IgD-negative memory B cell (primary cell): ENCODE data around the gene KLHL15. TPM values are rescaled to one million over a fixed set of nuclear protein-coding genes. Genes with fewer than 3 reads are reported as not detected.
"Not testable (repeated sequence)": the region's sequence is repeated elsewhere in the genome, so short reads cannot be mapped to it uniquely, and the experiment has no call there.

Source experiments
- H3K27ac Mint-ChIP-seq, 3 donors: one replicate each; pipeline ENCODE4 v1.8.0; 2020 to 2022; ENCODE audit warnings: mild to moderate bottlenecking in 3 of 3, mixed read lengths in 3 of 3, moderate library complexity in 1 of 3
- H3K27me3 Mint-ChIP-seq: one replicate; pipeline ENCODE4 v1.8.0; 2021; ENCODE audit warnings: mixed read lengths
- H3K36me3 Mint-ChIP-seq: one replicate; pipeline ENCODE4 v1.8.0; 2020; ENCODE audit warnings: mild to moderate bottlenecking, mixed read lengths
- H3K4me1 Mint-ChIP-seq, 3 donors: one replicate each; pipeline ENCODE4 v1.8.0; 2020 to 2022; ENCODE audit warnings: mixed read lengths in 3 of 3, mild to moderate bottlenecking in 1 of 3
- H3K4me3 Mint-ChIP-seq, 4 donors: one replicate each; pipeline ENCODE4 v1.8.0; 2020 to 2022; ENCODE audit warnings: mild to moderate bottlenecking in 4 of 4, mixed read lengths in 4 of 4, moderate library complexity in 3 of 4
- H3K9me3 Mint-ChIP-seq, 3 donors: one replicate each; pipeline ENCODE4 v1.8.0; 2020 to 2021; ENCODE audit warnings: mixed read lengths in 3 of 3, mild to moderate bottlenecking in 1 of 3
- polyA plus RNA-seq: library from polyadenylated mRNA; unstranded; fragments of 300-500 nt; fragmentation: Illumina TruSeq; gene quantifications from one replicate; pipeline ENCODE4 v1.2.3, GENCODE V29; 2021

KLHL15 gene, protein sequence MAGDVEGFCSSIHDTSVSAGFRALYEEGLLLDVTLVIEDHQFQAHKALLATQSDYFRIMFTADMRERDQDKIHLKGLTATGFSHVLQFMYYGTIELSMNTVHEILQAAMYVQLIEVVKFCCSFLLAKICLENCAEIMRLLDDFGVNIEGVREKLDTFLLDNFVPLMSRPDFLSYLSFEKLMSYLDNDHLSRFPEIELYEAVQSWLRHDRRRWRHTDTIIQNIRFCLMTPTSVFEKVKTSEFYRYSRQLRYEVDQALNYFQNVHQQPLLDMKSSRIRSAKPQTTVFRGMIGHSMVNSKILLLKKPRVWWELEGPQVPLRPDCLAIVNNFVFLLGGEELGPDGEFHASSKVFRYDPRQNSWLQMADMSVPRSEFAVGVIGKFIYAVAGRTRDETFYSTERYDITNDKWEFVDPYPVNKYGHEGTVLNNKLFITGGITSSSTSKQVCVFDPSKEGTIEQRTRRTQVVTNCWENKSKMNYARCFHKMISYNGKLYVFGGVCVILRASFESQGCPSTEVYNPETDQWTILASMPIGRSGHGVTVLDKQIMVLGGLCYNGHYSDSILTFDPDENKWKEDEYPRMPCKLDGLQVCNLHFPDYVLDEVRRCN
- polyA plus RNA-seq, result 1.6 TPM

DNA sequence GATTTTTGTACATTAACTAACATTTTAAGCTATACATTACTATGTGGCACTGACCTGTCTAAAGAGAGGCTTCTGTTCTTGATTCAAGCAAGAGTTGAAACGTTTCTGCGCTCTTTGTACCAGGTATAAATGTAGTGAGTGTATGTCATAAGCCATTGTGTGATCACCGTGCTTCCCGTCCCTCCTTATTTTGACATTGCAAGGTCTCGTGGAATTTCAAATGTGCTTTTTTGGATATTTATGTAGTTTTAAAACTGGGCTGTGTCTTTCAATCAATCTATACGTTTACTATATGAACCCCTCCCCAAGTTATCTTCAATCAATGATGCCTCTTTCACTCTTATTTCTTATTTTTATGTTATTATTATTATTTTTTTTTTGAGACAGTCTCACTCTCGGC, at the start of gene KLHL15:
TSS of gene KLHL15 (minus strand) at position 101 of the 400 bp plus-strand sequence. CDS start 20,493 bp downstream, outside the sequence.
- peak within 1 kb of the TSS; percentile 86 to 92 (median 90) for H3K4me3 Mint-ChIP-seq

DNA sequence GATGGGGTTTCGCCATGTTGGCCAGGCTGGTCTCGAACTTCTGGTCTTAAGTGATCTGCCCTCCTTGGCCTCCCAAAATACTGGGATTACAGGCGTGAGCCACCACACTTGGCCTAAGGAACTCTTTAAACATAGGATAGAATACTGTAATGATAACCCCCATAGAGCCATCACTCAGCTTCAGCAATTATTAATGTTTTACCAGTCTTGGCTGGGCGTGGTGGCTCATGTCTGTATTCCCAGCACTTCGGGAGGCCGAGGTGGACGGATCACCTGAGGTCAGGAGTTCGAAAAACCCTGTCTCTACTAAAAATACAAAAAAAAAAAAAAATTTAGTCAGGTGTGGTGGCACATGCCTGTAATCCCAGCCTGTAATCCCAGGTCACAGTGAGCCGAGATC, 42.9 kb upstream of the KLHL15 start:
- Mint-ChIP-seq H3K27me3 (no peaks in the 10 kb centered on the region), H3K36me3 (peaks cover 7% of the 10 kb centered on the region), H3K27ac (peak overlapping the region in 1 of 3 donors; percentile 9), H3K4me1 (no peaks in the 10 kb centered on the region), H3K9me3 (no peaks in the 10 kb centered on the region), H3K4me3 (no peak overlapping the region)

More for the DNA sequence above, at the start of gene KLHL15:
- H3K27me3 Mint-ChIP-seq, result no peaks in the 10 kb centered on the region
- H3K9me3 Mint-ChIP-seq, result no peaks in the 10 kb centered on the region
- peak within 1 kb of the TSS; percentile 53 to 92 (median 90) for H3K27ac Mint-ChIP-seq
- H3K4me1 Mint-ChIP-seq, result peaks cover 5 to 7% (median 6%) of the 10 kb centered on the region in 3 donors
- peaks cover 3% of the 10 kb centered on the region for H3K36me3 Mint-ChIP-seq

DNA sequence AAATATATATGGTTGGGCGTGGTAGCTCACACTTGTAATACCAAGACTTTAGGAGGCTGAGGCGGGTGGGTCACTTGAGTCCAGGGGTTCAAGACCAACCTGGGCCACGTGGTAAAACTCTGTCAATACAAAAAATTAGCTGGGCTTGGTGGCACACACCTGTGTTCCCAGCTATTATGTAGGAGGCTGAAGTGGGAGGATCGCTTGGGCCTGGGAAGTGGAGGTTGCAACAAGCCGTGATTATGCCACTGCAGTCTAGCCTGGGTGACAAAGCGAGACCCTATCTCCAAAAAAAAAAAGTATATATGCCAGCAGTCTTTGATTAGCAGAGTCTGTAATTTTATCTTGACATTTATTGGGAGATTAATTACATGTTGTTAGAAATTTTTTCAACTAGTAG, 36.5 kb upstream of the KLHL15 start:
- peaks cover 0 to 2% (median 0%) of the 10 kb centered on the region in 3 donors for H3K4me1 Mint-ChIP-seq
- no peak overlapping the region for H3K4me3 Mint-ChIP-seq
- peak overlapping the region in 1 of 3 donors; percentile 67 for H3K27ac Mint-ChIP-seq
- no peaks in the 10 kb centered on the region for H3K27me3 Mint-ChIP-seq
- H3K36me3 Mint-ChIP-seq, result peaks cover 8% of the 10 kb centered on the region
- H3K9me3 Mint-ChIP-seq, result no peaks in the 10 kb centered on the region

DNA sequence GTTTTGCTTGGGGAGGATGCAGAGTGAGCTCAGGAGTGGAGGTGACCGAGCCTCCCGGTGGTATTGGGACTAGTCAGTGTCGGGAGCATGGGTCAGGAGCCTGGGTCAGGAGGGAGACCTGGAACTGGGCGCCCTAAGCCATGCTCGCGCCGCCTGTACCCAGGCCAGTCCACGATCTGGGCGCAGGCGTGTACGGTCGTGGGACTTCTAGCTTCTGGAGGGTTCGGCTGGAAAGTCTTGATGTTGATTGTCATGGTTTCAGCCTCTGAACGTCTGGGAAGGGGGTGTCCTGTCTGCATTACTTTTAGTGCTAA, 28.0 kb upstream of the KLHL15 start:
- Mint-ChIP-seq H3K4me3 (peak overlapping the region in 1 of 4 donors; percentile 98), H3K36me3 (peaks cover 3% of the 10 kb centered on the region), H3K4me1 (peaks cover 0 to 11% (median 7%) of the 10 kb centered on the region in 3 donors), H3K27ac (no peak overlapping the region), H3K27me3 (no peaks in the 10 kb centered on the region), H3K9me3 (no peaks in the 10 kb centered on the region)

DNA sequence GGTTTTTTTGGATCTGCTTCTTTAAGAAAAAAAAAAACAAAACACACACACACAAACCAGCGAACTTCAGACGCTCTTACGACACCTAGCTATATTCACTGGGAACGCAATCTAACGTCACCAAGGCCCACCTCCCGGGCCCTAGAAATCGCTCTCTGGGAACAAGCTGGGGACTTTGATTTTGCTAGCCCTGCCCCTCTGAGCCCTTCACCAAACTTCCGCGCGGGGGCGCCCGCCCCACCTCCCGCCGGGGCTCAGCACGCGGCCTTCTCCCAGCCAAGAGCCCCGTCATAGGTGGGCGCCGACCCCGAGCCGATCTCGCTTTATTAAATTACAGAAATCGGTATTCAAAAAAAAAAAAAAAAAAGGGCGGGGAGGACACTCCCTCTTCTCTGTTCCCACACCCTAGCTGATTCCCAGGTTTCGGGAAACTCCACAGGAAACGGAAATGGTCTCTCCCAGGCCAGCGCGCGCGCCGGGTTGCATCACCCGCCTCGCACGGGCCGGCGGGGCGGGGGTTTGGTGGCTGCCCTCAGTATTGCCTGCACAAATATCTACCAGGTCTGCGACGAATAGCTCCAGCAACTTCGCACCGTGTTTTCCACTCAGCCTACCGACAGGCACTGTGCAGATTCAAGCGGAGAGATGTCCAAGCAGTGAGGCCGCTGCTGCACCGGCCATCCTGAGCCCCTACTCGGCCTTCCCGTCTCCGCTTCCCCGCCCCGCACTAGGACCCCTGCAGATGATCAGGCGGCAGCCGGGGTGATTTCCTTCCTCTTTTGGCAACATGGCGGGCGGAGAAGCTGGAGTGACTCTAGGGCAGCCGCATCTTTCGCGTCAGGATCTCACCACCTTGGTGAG, 27.4 kb upstream of the KLHL15 start, which contains the start of gene EIF2S3:
TSS of gene EIF2S3 (plus strand) at position 775 of the 861 bp plus-strand sequence. CDS start at position 788, 13 bp downstream.
- H3K36me3 Mint-ChIP-seq, result no peaks in the 10 kb centered on the region
- no peak within 1 kb of the TSS for H3K27ac Mint-ChIP-seq
- no peaks in the 10 kb centered on the region for H3K9me3 Mint-ChIP-seq
- H3K4me1 Mint-ChIP-seq, result peaks cover 0 to 11% (median 7%) of the 10 kb centered on the region in 3 donors
- H3K4me3 Mint-ChIP-seq, result peak within 1 kb of the TSS in 1 of 4 donors; percentile 98
- no peaks in the 10 kb centered on the region for H3K27me3 Mint-ChIP-seq

DNA sequence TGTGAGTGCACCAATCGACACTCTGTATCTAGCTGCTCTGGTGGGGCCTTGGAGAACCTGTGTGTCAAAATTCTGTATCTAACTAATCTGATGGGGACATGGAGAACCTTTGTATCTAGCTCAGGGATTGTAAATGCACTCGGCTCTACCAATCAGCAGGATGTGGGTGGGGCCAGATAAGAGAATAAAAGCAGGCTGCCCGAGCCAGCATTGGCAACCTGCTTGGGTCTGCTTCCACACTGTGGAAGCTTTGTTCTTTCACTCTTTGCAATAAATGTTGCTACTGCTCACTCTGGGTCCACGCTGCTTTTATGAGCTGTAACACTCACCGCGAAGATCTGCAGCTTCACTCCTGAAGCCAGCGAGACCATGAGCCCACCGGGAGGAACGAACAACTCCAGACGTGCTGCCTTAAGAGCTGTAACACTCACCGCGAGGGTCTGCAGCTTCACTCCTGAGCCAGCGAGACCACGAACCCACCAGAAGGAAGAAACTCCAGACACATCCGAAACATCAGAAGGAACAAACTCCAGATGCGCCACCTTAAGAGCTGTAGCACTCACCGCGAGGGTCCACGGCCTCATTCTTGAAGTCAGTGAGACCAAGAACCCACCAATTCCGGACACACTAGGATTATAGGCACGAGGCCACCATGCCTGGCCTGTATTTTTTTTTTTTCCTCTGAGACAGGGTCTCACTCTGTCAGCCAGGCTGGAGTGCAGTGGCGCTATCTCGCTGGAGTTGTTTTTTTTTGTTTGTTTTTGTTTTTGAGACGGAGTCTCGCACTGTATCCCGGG, 23.7 kb upstream of the KLHL15 start:
- not testable (repeated sequence) for H3K9me3 Mint-ChIP-seq, H3K36me3 Mint-ChIP-seq, H3K27me3 Mint-ChIP-seq, H3K4me1 Mint-ChIP-seq
- peak overlapping the region in 1 of 3 donors; percentile 20 for H3K27ac Mint-ChIP-seq
- H3K4me3 Mint-ChIP-seq, result peak overlapping the region in 2 of 4 donors; percentile 21 to 48

DNA sequence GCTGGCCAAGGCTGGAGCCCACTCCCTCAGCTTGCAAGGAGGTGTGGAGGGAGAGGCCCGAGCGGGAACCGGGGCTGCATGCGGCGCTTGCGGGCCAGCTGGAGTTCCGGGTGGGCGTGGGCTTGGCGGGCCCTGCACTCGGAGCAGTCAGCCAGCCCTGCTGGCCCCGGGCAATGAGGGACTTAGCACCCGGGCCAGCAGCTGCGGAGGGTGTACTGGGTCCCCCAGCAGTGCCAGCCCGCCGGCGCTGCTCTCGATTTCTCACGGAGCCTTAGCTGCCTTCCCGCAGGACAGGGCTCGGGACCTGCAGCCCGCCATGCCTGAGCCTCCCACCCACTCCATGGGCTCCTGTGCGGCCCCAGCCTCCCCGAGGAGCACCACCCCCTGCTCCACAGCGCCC, 22.7 kb upstream of the KLHL15 start:
- not testable (repeated sequence) for H3K4me1 Mint-ChIP-seq, H3K27me3 Mint-ChIP-seq, H3K36me3 Mint-ChIP-seq, H3K4me3 Mint-ChIP-seq, H3K9me3 Mint-ChIP-seq, H3K27ac Mint-ChIP-seq

DNA sequence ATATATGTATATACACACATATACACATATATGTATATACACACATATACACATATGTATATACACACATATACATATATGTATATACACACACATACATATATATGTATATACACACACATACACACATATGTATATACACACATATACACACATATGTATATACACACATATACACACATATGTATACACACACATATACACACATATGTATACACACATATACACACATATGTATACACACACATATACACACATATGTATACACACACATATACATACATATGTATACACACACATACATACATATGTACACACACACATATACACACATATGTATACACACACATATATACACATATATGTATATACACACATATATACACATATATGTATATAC, 19.1 kb upstream of the KLHL15 start:
- H3K27me3 Mint-ChIP-seq, H3K4me1 Mint-ChIP-seq, H3K9me3 Mint-ChIP-seq, H3K4me3 Mint-ChIP-seq, H3K27ac Mint-ChIP-seq, H3K36me3 Mint-ChIP-seq: not testable (repeated sequence)

DNA sequence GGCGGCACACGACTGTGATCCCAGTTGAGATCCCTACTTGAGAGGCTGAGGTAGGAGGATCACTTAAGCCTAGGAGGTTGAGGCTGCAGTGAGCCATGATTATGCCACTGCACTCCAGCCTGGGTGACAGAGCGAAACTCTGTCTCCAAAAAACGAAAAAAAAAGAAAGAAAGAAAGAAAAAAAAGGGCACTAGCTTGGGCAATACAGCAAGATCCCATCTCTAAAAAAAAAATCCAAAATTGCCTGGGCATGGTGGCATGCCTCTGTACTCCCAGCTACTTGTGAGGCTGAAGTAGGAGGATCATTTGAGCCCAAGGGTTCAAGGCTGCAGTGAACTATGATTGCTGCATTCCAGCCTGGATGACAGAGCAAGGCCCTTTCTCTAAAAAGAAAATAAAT, 10.7 kb upstream of the KLHL15 start:
- Mint-ChIP-seq H3K4me1 (peaks cover 0 to 1% (median 0%) of the 10 kb centered on the region in 3 donors), H3K4me3 (no peak overlapping the region), H3K9me3 (no peaks in the 10 kb centered on the region), H3K27ac (no peak overlapping the region), H3K36me3 (peaks cover 1% of the 10 kb centered on the region), H3K27me3 (peaks cover 4% of the 10 kb centered on the region)

DNA sequence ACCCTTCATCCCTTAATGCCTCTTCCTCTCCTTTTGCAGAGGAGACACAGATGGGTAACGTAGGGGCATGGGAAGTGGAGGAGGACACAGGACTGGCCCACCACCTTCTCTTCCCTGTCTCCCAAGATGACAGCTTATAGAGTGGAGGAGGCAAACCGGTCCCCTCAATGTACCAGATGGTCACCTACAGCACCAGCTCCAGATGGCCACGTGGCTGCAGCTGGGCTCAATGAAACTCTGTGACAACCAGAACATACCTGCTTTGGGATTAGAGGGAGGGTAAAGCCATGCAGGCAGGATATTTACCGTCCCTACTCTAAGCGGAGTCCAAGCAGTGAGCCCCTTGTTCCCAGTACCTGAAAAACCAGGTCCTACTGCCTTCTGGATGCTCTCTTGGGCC, 7.5 kb upstream of the KLHL15 start:
- Mint-ChIP-seq H3K4me3 (no peak overlapping the region), H3K27me3 (peaks cover 6% of the 10 kb centered on the region), H3K27ac (no peak overlapping the region), H3K9me3 (no peaks in the 10 kb centered on the region), H3K4me1 (no peaks in the 10 kb centered on the region), H3K36me3 (peaks cover 4% of the 10 kb centered on the region)

DNA sequence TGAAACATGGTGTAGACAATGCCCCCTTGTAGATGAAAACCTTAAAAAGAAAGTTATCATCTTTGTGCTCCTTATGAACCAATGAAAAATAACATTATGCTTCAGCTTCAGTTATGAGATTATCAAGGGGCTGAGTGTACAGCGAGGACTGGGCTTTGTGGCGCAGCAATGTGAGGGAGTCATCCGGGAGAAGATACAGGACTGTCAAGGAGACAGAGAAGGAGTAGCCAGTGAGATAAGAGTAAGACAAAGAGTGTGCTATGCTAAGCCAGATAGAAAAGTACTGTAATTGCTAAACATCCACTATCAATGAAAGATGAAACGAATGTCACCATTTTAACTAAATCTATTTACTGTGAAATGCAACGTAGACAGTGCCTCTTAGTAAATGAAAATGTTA, 3.6 kb upstream of the KLHL15 start:
- Mint-ChIP-seq H3K27ac (no peak overlapping the region), H3K9me3 (no peaks in the 10 kb centered on the region), H3K36me3 (peaks cover 5% of the 10 kb centered on the region), H3K4me3 (no peak overlapping the region), H3K4me1 (peaks cover 0 to 2% (median 0%) of the 10 kb centered on the region in 3 donors), H3K27me3 (peaks cover 6% of the 10 kb centered on the region)

DNA sequence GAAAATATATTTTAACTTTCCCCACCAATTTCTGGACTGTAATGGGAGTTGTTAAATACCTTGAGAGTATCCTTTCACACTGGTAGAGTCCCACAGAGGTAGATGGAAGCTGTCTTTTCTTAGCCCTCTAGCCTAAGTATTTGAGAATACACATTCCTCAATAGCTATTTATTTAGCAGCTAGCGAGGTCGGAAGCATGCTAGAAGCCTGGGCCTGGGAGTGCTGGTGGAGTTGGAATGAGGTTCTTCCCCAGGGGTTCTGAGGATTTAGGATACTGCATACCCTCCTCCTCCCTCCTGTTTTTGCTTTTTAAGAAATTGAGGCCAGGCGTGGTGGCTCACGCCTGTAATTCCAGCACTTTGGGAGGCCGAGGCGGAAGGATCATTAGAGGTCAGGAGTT, 999 bp upstream of the KLHL15 start:
- Mint-ChIP-seq H3K36me3 (peaks cover 5% of the 10 kb centered on the region), H3K27ac (peak overlapping the region in 1 of 3 donors; percentile 7), H3K27me3 (peaks cover 6% of the 10 kb centered on the region), H3K4me1 (peaks cover 4 to 6% (median 5%) of the 10 kb centered on the region in 3 donors), H3K9me3 (no peaks in the 10 kb centered on the region), H3K4me3 (no peak overlapping the region)

DNA sequence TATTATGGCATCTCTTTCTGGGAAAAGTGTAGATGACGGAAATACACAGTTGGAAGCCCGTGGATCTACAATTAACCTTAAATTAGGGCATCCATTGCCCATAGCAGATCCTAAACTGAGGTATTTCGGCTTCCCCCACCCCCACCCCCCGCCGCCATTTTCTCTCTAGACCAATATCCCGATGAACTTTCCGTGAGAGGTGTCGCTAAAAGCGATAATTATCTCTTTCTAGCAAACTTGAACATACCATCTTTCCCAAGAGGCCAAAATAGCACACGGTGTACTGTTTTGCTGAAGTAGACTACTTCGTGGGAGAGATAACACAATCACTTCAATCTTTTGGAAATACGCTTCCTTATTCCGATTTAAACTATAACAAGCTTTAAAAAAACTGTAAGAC, 554 bp downstream of the KLHL15 start:
- H3K4me3 Mint-ChIP-seq, result peak overlapping the region; percentile 86 to 92 (median 90)
- H3K27me3 Mint-ChIP-seq, result peaks cover 2% of the 10 kb centered on the region
- peaks cover 8 to 9% (median 9%) of the 10 kb centered on the region in 3 donors for H3K4me1 Mint-ChIP-seq
- H3K9me3 Mint-ChIP-seq, result no peaks in the 10 kb centered on the region
- peaks cover 3% of the 10 kb centered on the region for H3K36me3 Mint-ChIP-seq
- peak overlapping the region; percentile 53 to 92 (median 90) for H3K27ac Mint-ChIP-seq

DNA sequence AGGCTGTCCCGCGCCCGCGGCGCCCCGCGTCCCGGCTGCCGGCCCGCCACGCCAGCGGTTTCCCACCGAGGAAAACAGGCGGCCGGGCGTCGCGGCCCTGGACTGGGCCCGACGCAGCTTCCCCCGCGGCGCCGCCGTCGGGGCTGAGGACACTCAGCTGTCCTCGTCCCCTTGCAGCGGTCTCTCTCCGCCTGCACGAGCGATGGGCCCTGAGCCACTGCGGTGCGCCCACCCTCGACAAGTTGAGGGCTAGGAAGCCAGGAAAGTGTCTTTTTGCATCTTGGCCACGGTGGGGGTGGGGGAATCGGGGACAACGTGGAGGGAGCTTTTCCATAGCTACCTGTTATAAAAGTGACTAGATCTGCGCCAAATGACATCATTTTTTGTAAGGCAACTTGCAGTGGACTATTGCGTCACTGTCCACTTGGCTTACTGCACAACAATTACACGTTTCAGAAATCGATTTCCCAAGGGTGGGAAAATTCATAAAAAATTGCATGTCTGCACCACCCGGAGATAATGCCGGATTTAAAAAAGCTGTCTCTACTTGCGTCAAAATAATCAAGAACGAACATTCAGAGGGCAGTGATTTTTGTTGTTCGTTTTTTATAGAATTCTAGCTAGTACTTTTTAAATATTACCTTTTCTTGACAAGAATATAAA, 1.1 kb downstream of the KLHL15 start:
- H3K36me3 Mint-ChIP-seq, result peaks cover 3% of the 10 kb centered on the region
- peaks cover 2% of the 10 kb centered on the region for H3K27me3 Mint-ChIP-seq
- H3K4me3 Mint-ChIP-seq, result peak overlapping the region; percentile 86 to 92 (median 90)
- peak overlapping the region; percentile 53 to 92 (median 90) for H3K27ac Mint-ChIP-seq
- H3K9me3 Mint-ChIP-seq, result no peaks in the 10 kb centered on the region
- H3K4me1 Mint-ChIP-seq, result peaks cover 9 to 14% (median 9%) of the 10 kb centered on the region in 3 donors
